GM23338 (cell line): Measurements from ENCODE around the gene CHCHD3. TPM values are rescaled to one million over a fixed set of nuclear protein-coding genes. Genes with fewer than 3 reads are reported as not detected.

ENCODE experiments used
- ATAC-seq: fragments of 200-7000 bp; cut with Tn5 transposase; 3 replicates; pipeline ENCODE4 v1.9.1; 2020
- DNase-seq: peaks from one replicate; pipeline ENCODE4 v3.0.0-alpha.2; 2015; ENCODE audit warnings: low spot score
- H2AFZ ChIP-seq: fragments of 200-600 bp; sonication (generic); 2 replicates; pipeline ENCODE4 v1.8.0; 2016; ENCODE audit warnings: antibody characterized with exemption, mild to moderate bottlenecking, moderate library complexity
- H3F3A ChIP-seq: fragments of 200-600 bp; sonication (generic); replicated peaks from 2 replicates; pipeline ENCODE4 v1.8.0; 2017; ENCODE audit warnings: antibody characterized with exemption, mixed run types, low read depth
- H3K27ac ChIP-seq: fragments of 200-600 bp; sonication (generic); 2 replicates; pipeline ENCODE4 v1.6.1; 2016; ENCODE audit warnings: low read depth
- H3K27me3 ChIP-seq: fragments of 200-600 bp; sonication (generic); 2 replicates; pipeline ENCODE4 v1.8.0; 2016; ENCODE audit warnings: mild to moderate bottlenecking, mixed run types, moderate library complexity; ENCODE audit not compliant: insufficient read depth
- H3K36me3 ChIP-seq: fragments of 200-600 bp; sonication (generic); 2 replicates; pipeline ENCODE4 v1.8.0; 2016; ENCODE audit warnings: mild to moderate bottlenecking; ENCODE audit not compliant: insufficient read depth
- H3K4me1 ChIP-seq: fragments of 200-600 bp; sonication (generic); 2 replicates; pipeline ENCODE4 v1.8.0; 2016; ENCODE audit warnings: mild to moderate bottlenecking, moderate library complexity; ENCODE audit not compliant: insufficient read depth
- H3K4me2 ChIP-seq: fragments of 200-600 bp; sonication (generic); 2 replicates; pipeline ENCODE4 v1.7.1; 2017; ENCODE audit warnings: mixed run types
- H3K4me3 ChIP-seq: fragments of 200-600 bp; sonication (generic); 2 replicates; pipeline ENCODE4 v1.6.1; 2016; ENCODE audit warnings: mixed run types
- H3K79me2 ChIP-seq: fragments of 200-600 bp; sonication (generic); replicated peaks from 2 replicates; pipeline ENCODE4 v1.8.0; 2017; ENCODE audit warnings: mild to moderate bottlenecking; ENCODE audit not compliant: insufficient read depth
- H3K9me2 ChIP-seq: fragments of 200-600 bp; sonication (generic); 2 replicates; pipeline ENCODE4 v1.8.0; 2017; ENCODE audit not compliant: insufficient read depth
- H4K20me1 ChIP-seq: fragments of 200-600 bp; sonication (generic); replicated peaks from 2 replicates; pipeline ENCODE4 v1.8.0; 2017; ENCODE audit warnings: mild to moderate bottlenecking; ENCODE audit not compliant: insufficient read depth
- H3K27ac Mint-ChIP-seq: 2 replicates; pipeline ENCODE4 v1.8.0; 2020; ENCODE audit warnings: inconsistent platforms, mild to moderate bottlenecking, moderate library complexity, mixed read lengths
- H3K27me3 Mint-ChIP-seq: 3 replicates; pipeline ENCODE4 v1.8.0; 2022; ENCODE audit warnings: low read depth, mild to moderate bottlenecking, moderate library complexity, mixed read lengths, inconsistent platforms; ENCODE audit not compliant: insufficient read depth, poor library complexity
- H3K36me3 Mint-ChIP-seq: 3 replicates; pipeline ENCODE4 v1.8.0; 2021; ENCODE audit warnings: low read depth, mild to moderate bottlenecking, inconsistent platforms, moderate library complexity, mixed read lengths
- H3K4me1 Mint-ChIP-seq: 3 replicates; pipeline ENCODE4 v1.8.0; 2020; ENCODE audit warnings: mild to moderate bottlenecking, inconsistent platforms, mixed read lengths
- H3K4me3 Mint-ChIP-seq: 3 replicates; pipeline ENCODE4 v1.8.0; 2021; ENCODE audit warnings: moderate library complexity, mild to moderate bottlenecking, inconsistent platforms, mixed read lengths
- H3K9me3 Mint-ChIP-seq: 3 replicates; pipeline ENCODE4 v1.8.0; 2020; ENCODE audit warnings: moderate library complexity, mild to moderate bottlenecking, inconsistent platforms, mixed read lengths
- CTCF ChIP-seq, 2 experiments: fragments of 200-600 bp in 1 of 2; sonication (generic) in 1 of 2; conservative IDR thresholded peaks; 2 replicates each; pipeline versions ENCODE4 v1.5.1 to v1.6.1; 2016 to 2017; ENCODE audit warnings: antibody characterized with exemption in 2 of 2, low read depth in 2 of 2, mild to moderate bottlenecking in 2 of 2, moderate library complexity in 1 of 2
- ETS1 ChIP-seq: IDR thresholded peaks from 2 replicates; pipeline ENCODE4 v1.6.1; 2016; ENCODE audit warnings: antibody characterized with exemption
- EZH2phosphoT487 ChIP-seq: fragments of 200-600 bp; sonication (generic); IDR thresholded peaks from one replicate; pipeline ENCODE4 v1.8.1; 2018; ENCODE audit warnings: antibody characterized with exemption; ENCODE audit not compliant: unreplicated experiment
- JUNB ChIP-seq: IDR thresholded peaks from one replicate; pipeline ENCODE4 v1.6.1; 2016; ENCODE audit warnings: antibody characterized with exemption; ENCODE audit not compliant: unreplicated experiment
- POLR2AphosphoS5 ChIP-seq: IDR thresholded peaks from 2 replicates; pipeline ENCODE4 v1.6.1; 2016; ENCODE audit warnings: antibody characterized with exemption, low read depth
- REST ChIP-seq: IDR thresholded peaks from one replicate; pipeline ENCODE4 v1.6.1; 2018; ENCODE audit warnings: antibody characterized with exemption; ENCODE audit not compliant: unreplicated experiment
- ZNF114 ChIP-seq: fragments of 250-450 bp; sonication (Bioruptor Pico); IDR thresholded peaks from 2 replicates; pipeline ENCODE4 v1.5.0; 2020; ENCODE audit warnings: mild to moderate bottlenecking, moderate library complexity
- ZNF331 ChIP-seq: fragments of 250-450 bp; sonication (Bioruptor Pico); IDR thresholded peaks from 2 replicates; pipeline ENCODE4 v1.5.0; 2020; ENCODE audit warnings: low read depth, mild to moderate bottlenecking, moderate library complexity
- ZNF462 ChIP-seq: fragments of 250-450 bp; sonication (Bioruptor Pico); IDR thresholded peaks from 2 replicates; pipeline ENCODE4 v1.5.0; 2020; ENCODE audit warnings: mild to moderate bottlenecking, moderate library complexity
- polyA plus RNA-seq: library from polyadenylated mRNA; unstranded; fragments of >200 nt; fragmentation: Nextera tagmentation; extraction: Ambion mirVana; gene quantifications from 2 replicates; pipeline ENCODE4 v1.2.1, GENCODE V29; 2016
- total RNA-seq: library from RNA; depleted of rRNA; stranded (reverse); fragments of >200 nt; shearing (Covaris generic); gene quantifications from 2 replicates; pipeline ENCODE4 v1.2.3, GENCODE V29; 2014

Gene CHCHD3
- total and polyA plus RNA-seq, 2 experiments from 2014 or later, result 107 to 131 TPM

- Histone ChIP-seq H3K79me2 (peaks cover 75% of the 10 kb centered on the region), H3K4me1 (peaks cover 16% of the 10 kb centered on the region), H3K36me3 (no peaks in the 10 kb centered on the region; the same call in 1 of the 2 replicates), H3K9me2 (0 out of 2 replicates have a peak, but pooled peaks cover 7% of the 10 kb centered on the region), H3K27me3 (no peaks in the 10 kb centered on the region), H3K4me2 (no peak overlapping the region), H2AFZ (no peak overlapping the region), H3K4me3 (no peak overlapping the region), H3K27ac (no peak overlapping the region), H4K20me1 (peaks cover 18% of the 10 kb centered on the region), H3F3A (no peaks in the 10 kb centered on the region)
- H3K4me1 Mint-ChIP-seq, result peaks cover 16% of the 10 kb centered on the region
- peaks cover 18% of the 10 kb centered on the region for H3K9me3 Mint-ChIP-seq
- no peak overlapping the region for H3K4me3 Mint-ChIP-seq
- H3K27me3 Mint-ChIP-seq, result no peaks in the 10 kb centered on the region
- DNase-seq, result no peak
- no peak overlapping the region for H3K27ac Mint-ChIP-seq
- TF ChIP-seq POLR2AphosphoS5 (no peak), ZNF114 (CRISPR knock-in tag) (no peak), REST (no peak)
- H3K36me3 Mint-ChIP-seq, result peaks cover 21% of the 10 kb centered on the region; the same call in 2 of the 3 replicates
- no peak for ATAC-seq
Observed at GRCh38 chr7:132988117-132988516, 93.8 kb downstream of the CHCHD3 start.

- peaks cover 10% of the 10 kb centered on the region for H3K4me1 Mint-ChIP-seq
- no peak overlapping the region for H3K4me2 ChIP-seq
- H3K9me3 Mint-ChIP-seq, result peaks cover 10% of the 10 kb centered on the region; the same call in 2 of the 3 replicates
- no peaks in the 10 kb centered on the region for H3K27me3 Mint-ChIP-seq
- peaks cover 13% of the 10 kb centered on the region; the same call in 1 of the 2 replicates for H4K20me1 ChIP-seq
- no peaks in the 10 kb centered on the region for H3K9me2 ChIP-seq
- peaks cover 76% of the 10 kb centered on the region for H3K79me2 ChIP-seq
- H3K27ac Mint-ChIP-seq, result no peak overlapping the region
- no peaks in the 10 kb centered on the region for H3K4me1 ChIP-seq
- H3K4me3 Mint-ChIP-seq, result no peak overlapping the region
- H3K27ac ChIP-seq, result no peak overlapping the region
- no peaks in the 10 kb centered on the region for H3K27me3 ChIP-seq
- peaks cover 8% of the 10 kb centered on the region; the same call in 2 of the 3 replicates for H3K36me3 Mint-ChIP-seq
- no peaks in the 10 kb centered on the region for H3K36me3 ChIP-seq
- DNase-seq (no peak), ATAC-seq (no peak)
- H2AFZ ChIP-seq, result no peak overlapping the region
- no peaks in the 10 kb centered on the region for H3F3A ChIP-seq
- no peak overlapping the region for H3K4me3 ChIP-seq
- TF ChIP-seq CTCF (conservative IDR thresholded peaks at IDR 0.05; ENCODE audit: low read depth in 2 of 2) (no peak), ETS1 (no peak), EZH2phosphoT487 (no peak), POLR2AphosphoS5 (no peak), ZNF331 (CRISPR knock-in tag) (no peak), ZNF462 (no peak), JUNB (no peak)
Observed at GRCh38 chr7:132980402-132980801, 101.5 kb downstream of the CHCHD3 start.
